Eye (tissue), 1 donor: ENCODE results near the gene EVX2.
A peak's percentile ranks its signal among the peaks of the same experiment; 100 is the strongest.

ENCODE experiments used
- DNase-seq: peaks from one replicate; pipeline ENCODE4 v3.0.0-alpha.2; 2015

The EVX2 gene

DNA sequence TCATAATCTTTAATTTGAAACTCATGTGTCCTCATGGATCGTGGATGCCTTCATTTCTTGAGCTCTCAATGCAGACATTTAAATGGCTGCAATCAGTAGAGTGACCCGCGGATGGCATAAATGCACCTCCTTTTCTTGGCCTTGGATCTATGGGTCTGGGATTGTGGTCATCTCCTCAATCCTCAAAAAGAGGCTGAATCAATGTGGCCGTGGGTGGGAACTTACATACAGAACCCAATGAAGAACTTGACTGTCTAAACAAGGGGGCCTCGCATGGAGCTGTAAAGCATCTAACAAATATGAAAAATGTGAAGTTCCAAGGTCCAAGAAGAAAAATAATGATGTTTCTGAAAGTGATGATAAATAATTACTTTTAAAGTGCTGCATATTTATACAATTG lies 11.7 kb upstream of the EVX2 start:
- DNase-seq: no peak

GRCh38 chr2:176094349-176094748 lies 10.6 kb upstream of the EVX2 start:
- DNase-seq: peak; percentile 60

- peak; percentile 69 for DNase-seq
These were observed 10.1 kb upstream of the EVX2 start for GRCh38 chr2:176093898-176094249.

GRCh38 chr2:176093145-176093897 lies 9.6 kb upstream of the EVX2 start:
- peak; percentile 76 for DNase-seq

GRCh38 chr2:176092270-176093144 lies 8.7 kb upstream of the EVX2 start, which contains the start of gene HOXD13:
Gene HOXD13, plus strand, starts transcription at chr2:176092721. Its CDS starts 170 bp downstream, at chr2:176092891.
- peak; percentile 73 for DNase-seq

DNA sequence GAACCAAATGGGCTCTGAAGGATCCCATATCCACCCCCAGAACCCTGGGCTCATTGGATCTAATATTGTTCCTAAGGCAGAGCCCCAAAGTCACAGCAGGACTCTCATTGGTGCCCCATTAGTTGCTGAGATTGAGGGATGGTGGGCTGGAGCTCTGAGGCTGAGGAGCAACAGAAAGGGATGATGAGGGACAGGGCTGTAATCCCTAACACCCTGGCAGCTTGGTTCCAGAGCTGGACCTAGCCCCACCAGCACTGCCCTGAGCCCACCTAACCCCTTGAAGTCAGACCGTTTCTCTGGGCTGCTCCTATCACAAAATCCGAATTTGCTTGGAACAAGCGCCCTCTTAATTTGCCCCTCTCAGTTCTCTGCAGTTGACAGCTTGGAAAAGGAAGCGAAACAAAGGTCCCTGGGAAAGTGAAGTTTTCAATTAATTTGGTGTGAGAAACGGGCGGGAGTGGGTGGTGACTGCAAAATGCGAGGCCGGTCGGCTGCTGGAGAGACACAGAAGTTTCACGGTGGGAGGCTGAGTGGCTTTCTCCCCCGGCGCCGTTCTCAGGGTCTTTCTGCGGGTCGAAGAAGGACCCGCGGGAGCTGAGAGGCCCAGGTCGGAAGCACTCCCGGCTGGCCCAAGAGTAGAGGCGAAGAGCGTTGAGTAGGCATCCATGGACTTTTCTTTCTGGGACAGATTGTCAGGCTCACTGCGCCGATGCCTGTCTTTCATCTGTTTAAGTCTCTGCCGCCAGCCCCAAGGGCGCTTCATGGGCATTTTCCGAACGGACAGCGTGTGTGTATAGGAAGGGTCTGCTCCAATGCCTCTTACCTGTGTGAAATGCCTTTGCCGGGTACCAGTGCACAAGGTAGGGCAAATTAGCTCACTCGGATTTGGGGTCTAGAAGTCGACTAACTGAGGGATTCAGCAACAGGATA lies 7.8 kb upstream of the EVX2 start:
- peak; percentile 55 for DNase-seq

- DNase-seq: peak; percentile 52
These were observed 7.1 kb upstream of the EVX2 start for GRCh38 chr2:176090862-176091261.

DNA sequence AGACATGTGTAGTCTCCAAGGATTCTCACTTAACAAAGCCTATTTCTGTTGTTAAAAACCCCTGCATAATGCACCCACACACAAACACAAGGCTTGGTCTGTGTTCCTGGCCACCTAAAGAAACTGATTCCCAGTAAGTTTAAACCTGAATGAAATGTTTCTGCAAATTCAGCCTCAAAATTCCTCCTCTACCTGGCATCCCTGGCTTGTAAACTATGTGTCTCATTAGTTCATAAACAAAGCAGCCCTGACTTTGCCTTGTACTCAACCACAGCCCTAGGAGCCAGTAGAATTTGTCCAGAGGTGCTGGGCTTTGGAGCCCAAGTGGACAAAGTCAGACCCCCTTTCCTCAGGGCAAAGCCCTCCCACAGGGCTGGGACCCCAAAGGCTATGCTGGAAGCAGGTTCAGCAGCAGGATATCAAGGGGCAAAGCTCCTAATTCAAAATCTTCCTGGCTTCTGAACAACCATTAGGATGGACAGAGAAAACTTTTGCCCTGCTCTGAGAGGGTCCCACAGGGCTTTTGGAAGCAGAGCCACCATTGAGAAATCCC lies 6.2 kb upstream of the EVX2 start:
- DNase-seq: no peak

DNA sequence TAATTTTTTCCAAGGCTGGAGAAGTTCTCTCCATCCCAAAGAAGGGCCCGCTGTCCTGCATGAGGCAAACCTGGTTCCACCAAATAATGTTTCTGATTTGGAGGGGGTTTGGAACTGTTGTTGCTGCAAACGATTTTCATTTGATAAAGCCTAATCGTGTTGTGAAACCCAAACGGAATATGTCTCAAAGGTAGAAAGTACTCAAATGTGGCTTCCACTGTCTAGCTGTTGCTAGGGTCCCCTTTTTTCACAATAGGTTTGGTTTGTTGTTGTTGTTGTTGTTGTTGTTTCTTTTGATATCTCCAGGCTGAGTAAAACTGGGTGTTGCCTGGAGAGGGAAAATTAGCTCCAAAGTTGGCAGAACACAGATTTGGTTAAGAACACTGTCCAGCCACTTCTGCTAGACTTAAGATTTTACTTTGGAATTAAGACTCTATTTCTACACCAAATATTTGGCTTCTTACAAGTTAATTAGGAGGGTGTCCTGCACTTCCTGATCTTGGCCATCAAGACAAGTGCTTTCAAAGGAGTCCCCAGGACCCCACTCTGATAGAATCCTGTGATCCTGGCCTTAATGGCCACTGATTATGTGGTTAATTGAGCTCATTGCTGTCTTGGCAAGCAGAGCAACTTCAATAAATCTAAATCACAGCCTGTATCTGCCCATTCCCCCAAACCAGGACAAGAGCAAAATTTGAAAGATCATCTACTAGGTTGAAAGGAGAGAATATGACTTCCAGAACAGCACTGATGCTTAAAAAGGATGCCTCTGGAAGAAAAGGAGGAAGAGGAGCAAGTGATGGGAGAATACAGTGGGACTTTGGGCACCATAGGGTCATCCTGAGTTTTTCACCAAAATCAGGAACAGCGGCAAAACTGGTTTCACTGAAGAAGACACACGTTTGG lies 5.4 kb upstream of the EVX2 start:
- no peak for DNase-seq

- peak; percentile 87 for DNase-seq
These were observed 4.5 kb upstream of the EVX2 start for GRCh38 chr2:176088048-176088936.

DNA sequence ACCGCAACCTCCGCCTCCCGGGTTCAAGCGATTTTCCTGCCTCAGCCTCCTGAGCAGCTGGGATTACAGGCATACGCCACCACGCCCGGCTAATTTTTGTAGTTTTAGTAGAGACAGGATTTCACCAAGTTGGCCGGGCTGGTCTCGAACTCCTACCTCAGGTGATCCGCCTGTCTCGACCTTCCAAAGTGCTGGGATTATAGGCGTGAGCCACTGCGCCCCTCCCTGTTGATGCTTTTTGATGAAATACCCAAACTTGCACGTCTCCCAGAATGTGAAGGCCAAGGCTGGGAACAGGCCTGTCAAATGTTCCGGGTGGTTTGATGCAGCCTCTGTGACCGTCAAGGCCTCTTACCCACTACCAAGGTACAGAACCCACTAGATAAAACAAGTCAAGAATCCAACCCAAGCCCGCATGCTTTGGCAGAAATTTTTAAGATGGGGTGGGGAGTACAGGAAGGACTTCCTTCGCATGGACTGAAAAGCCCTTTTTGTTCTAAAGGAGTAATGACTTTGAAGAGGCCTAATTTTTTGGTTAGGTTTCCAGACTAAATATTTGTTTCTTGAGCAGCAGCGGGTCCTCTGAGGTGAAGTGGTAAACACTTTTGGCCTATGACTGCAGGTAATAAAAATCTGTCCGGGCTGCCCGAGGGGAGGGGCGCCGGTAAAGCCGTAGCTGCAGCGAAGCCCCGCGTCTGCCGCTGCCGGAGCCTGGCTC lies 3.7 kb upstream of the EVX2 start:
- DNase-seq: no peak

DNA sequence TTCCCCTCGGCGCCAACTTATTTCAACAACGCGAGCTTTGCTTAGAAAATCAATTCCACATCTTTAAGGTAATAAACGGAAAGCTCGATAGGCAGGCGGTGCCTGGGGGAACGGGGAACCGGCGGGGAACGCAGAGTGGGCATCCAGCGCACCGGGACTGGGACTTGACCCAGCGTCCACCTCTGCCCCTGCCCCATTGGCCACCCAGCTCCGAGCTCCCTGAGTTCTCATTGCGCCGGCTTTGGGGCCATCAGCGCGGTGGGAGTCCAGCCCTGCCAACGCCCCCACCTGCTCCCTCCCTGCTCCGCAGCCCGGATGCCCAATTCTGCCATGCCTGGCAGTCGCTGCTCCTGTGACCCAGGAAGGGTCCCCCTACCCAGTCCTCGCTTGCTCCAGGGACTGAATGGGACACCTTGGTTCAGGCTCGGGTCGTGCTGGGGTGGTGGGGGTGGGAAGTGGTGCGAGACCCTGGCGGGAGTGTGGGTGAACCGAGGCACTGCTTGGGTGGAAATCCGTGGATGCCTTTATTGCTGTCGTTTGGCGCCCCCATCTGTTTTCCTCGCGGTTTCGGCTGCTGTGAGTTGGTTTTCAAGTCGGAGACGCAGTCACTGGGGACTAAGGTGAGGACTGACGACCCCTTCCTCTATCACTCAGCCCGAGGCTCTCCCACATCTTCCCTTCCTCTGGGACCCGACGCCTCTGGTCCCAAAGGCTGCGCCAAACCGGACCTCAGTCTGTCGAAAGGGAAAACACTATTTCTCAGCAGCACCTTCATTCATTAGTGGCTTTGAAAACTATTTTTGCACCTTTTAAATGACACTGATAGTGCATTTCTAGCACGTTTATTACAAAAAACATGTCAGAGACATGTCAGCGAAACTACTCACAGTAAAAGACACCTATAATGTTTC lies 2.4 kb upstream of the EVX2 start:
- peak; percentile 47 for DNase-seq

DNA sequence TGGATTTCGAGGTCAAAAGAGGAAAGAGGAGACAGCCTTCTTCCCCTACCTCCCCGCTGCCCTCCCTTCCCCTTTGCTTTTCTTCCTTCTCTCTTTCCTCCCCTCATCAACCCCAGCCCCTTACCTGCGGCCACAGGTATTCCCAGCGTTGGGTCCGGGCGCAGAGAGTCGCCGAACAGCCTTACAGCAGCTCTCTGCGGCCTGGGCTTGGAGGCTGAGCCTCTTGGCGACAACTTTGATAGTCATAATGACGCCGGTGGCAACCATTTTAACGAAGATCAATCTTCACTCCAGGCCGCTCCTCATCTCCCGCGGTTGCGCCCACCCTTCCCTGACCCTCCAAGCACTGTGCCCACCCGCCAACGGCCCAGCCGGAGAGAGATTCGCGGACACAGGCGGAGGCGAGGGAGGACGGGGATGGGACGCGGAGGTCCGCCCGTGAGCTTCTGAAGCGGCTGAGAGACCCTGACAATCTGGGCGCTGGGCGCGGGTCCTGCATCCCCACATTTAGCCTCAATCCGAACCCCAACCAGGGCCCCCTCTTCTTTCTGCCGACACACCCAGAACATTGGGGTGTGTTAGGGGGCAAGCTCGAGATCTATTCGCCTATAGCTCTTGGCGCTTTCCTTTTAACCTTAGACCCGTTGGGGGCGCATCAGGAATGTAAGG lies 1.5 kb upstream of the EVX2 start:
- DNase-seq: peak; percentile 62

DNA sequence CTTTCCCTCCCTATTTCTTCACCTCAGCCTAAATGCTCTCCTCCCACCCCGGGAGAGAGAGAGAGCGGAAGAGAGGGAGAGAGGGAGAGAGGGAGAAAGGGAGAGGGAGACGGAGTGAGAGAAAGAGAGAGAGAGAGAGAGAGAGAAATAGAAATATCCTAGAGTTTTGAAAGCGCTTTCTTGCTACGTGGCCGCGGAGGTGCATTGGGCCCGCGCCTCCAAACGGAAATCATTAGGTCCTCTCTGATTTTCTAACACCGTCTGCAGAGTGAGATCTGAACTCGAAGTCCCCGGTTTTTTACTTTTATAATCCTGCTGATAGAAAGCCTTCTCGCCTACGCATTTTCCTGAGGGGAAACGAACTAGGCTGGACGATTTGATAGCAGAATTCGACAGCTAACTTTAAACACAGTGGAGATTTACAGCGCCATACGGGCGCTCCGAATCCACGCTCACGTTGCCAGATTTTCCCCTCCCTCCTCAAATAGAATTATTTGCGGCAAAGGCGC lies 903 bp upstream of the EVX2 start:
- peak; percentile 73 for DNase-seq

GRCh38 chr2:176082824-176083751 lies 674 bp downstream of the EVX2 start:
- peak; percentile 74 for DNase-seq

DNA sequence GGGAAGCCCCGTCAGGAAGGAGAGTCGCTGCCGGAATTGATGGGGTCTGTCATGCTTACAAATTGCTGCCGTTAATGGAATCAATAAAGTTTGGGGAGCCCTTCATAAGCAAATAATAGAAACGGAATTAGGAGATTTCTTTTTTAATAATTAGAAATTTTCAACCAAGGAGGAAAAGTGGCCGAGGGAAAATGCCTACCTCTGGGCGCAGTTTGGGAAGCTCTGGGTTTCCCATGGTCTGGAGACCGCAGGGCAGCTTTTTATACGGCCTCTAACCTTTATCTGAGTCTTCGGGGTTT lies 1.3 kb downstream of the EVX2 start:
- DNase-seq: peak; percentile 80
